H9 (cell line): ENCODE results near the gene CFAP45. TPM values are rescaled to one million over a fixed set of nuclear protein-coding genes. Genes with fewer than 3 reads are reported as not detected.

Experiments
- DNase-seq: peaks from one replicate; pipeline ENCODE4 v3.0.0-alpha.2; 2017
- H2AFZ ChIP-seq: one replicate; pipeline ENCODE4 v1.6.1; 2013; ENCODE audit warnings: mild to moderate bottlenecking, low read length, control low read depth, moderate library complexity
- H2AK5ac ChIP-seq: 2 replicates; pipeline ENCODE4 v1.6.1; 2013; ENCODE audit warnings: low read length, control low read depth, mixed read lengths; ENCODE audit not compliant: insufficient read length
- H2BK120ac ChIP-seq: one replicate; pipeline ENCODE4 v1.6.1; 2013; ENCODE audit warnings: low read depth, mild to moderate bottlenecking, low read length, control low read depth, inconsistent platforms; ENCODE audit not compliant: poor library complexity, severe bottlenecking
- H2BK12ac ChIP-seq: 2 replicates; pipeline ENCODE4 v1.6.1; 2013; ENCODE audit warnings: low read length, control low read depth, mixed read lengths, low read depth; ENCODE audit not compliant: insufficient read length
- H2BK15ac ChIP-seq: 2 replicates; pipeline ENCODE4 v1.6.1; 2013; ENCODE audit warnings: low read depth, low read length, control low read depth
- H2BK20ac ChIP-seq: one replicate; pipeline ENCODE4 v1.6.1; 2013; ENCODE audit warnings: low read depth, mild to moderate bottlenecking, low read length, control low read depth, inconsistent platforms; ENCODE audit not compliant: poor library complexity, severe bottlenecking
- H2BK5ac ChIP-seq: 2 replicates; pipeline ENCODE4 v1.6.1; 2013; ENCODE audit warnings: low read length, control low read depth, mixed read lengths; ENCODE audit not compliant: insufficient read length
- H3K14ac ChIP-seq: 2 replicates; pipeline ENCODE4 v1.6.1; 2013; ENCODE audit warnings: low read length, control low read depth; ENCODE audit not compliant: insufficient read depth
- H3K18ac ChIP-seq: 2 replicates; pipeline ENCODE4 v1.6.1; 2013; ENCODE audit warnings: low read depth, mild to moderate bottlenecking, mixed read lengths, low read length, control low read depth; ENCODE audit not compliant: insufficient read length
- H3K23ac ChIP-seq: 2 replicates; pipeline ENCODE4 v1.6.1; 2013; ENCODE audit warnings: low read length, control low read depth, mixed read lengths, low read depth; ENCODE audit not compliant: insufficient read length
- H3K23me2 ChIP-seq: 2 replicates; pipeline ENCODE4 v1.6.1; 2013; ENCODE audit warnings: low read depth, mild to moderate bottlenecking, mixed read lengths, low read length, control low read depth; ENCODE audit not compliant: insufficient read length, poor library complexity, severe bottlenecking
- H3K27ac ChIP-seq: 2 replicates; pipeline ENCODE4 v1.5.1; 2013; ENCODE audit warnings: low read length, control low read depth, mixed read lengths, low read depth; ENCODE audit not compliant: insufficient read length
- H3K27me3 ChIP-seq: 2 replicates; pipeline ENCODE4 v1.6.1; 2013; ENCODE audit warnings: low read length, control low read depth, inconsistent platforms; ENCODE audit not compliant: insufficient read depth
- H3K4ac ChIP-seq: 2 replicates; pipeline ENCODE4 v1.6.1; 2013; ENCODE audit warnings: low read depth, mild to moderate bottlenecking, control low read depth, inconsistent platforms, low read length, moderate library complexity
- H3K4me1 ChIP-seq: 2 replicates; pipeline ENCODE4 v1.6.1; 2013; ENCODE audit warnings: low read length, control low read depth, inconsistent platforms; ENCODE audit not compliant: insufficient read depth
- H3K4me2 ChIP-seq: 2 replicates; pipeline ENCODE4 v1.6.1; 2013; ENCODE audit warnings: low read length, control low read depth, mixed read lengths; ENCODE audit not compliant: insufficient read length, insufficient read depth
- H3K56ac ChIP-seq: 2 replicates; pipeline ENCODE4 v1.6.1; 2013; ENCODE audit warnings: low read depth, mild to moderate bottlenecking, mixed read lengths, low read length, control low read depth; ENCODE audit not compliant: insufficient read length
- H3K79me1 ChIP-seq: 2 replicates; pipeline ENCODE4 v1.6.1; 2013; ENCODE audit warnings: low read depth, mild to moderate bottlenecking, moderate library complexity, low read length, control low read depth, inconsistent platforms; ENCODE audit not compliant: insufficient read depth, poor library complexity, severe bottlenecking
- H3K79me2 ChIP-seq: 2 replicates; pipeline ENCODE4 v1.6.1; 2013; ENCODE audit warnings: low read length, control low read depth, inconsistent platforms; ENCODE audit not compliant: insufficient read depth
- H3K9ac ChIP-seq: 2 replicates; pipeline ENCODE4 v1.6.1; 2013; ENCODE audit warnings: low read length, control low read depth, mixed read lengths; ENCODE audit not compliant: insufficient read length; ENCODE audit errors: extremely low read depth
- H3K9me3 ChIP-seq: one replicate; pipeline ENCODE4 v1.6.1; 2013; ENCODE audit warnings: low read depth, low read length, inconsistent platforms; ENCODE audit not compliant: control insufficient read depth
- H3T11ph ChIP-seq: one replicate; pipeline ENCODE4 v1.6.1; 2013; ENCODE audit warnings: mild to moderate bottlenecking, low read length, control low read depth, inconsistent platforms
- H4K20me1 ChIP-seq: one replicate; pipeline ENCODE4 v1.6.1; 2013; ENCODE audit not compliant: control insufficient read depth, insufficient read length, insufficient read depth
- H4K5ac ChIP-seq: 2 replicates; pipeline ENCODE4 v1.6.1; 2013; ENCODE audit warnings: low read depth, mild to moderate bottlenecking, mixed read lengths, low read length, control low read depth; ENCODE audit not compliant: insufficient read length
- H4K8ac ChIP-seq: replicated peaks from 2 replicates; pipeline ENCODE4 v1.6.1; 2013; ENCODE audit warnings: low read length, control low read depth, mixed read lengths, low read depth; ENCODE audit not compliant: insufficient read length
- H4K91ac ChIP-seq: 2 replicates; pipeline ENCODE4 v1.6.1; 2013; ENCODE audit warnings: low read depth, mild to moderate bottlenecking, moderate library complexity, mixed read lengths, low read length, control low read depth; ENCODE audit not compliant: insufficient read length
- H3K27ac Mint-ChIP-seq, 3 experiments: 2 replicates in 2 of 3; 3 replicates in 1 of 3; pipeline ENCODE4 v1.8.0; 2020 to 2021; ENCODE audit warnings: mixed read lengths in 3 of 3, mild to moderate bottlenecking in 1 of 3, moderate library complexity in 1 of 3
- H3K27me3 Mint-ChIP-seq: 2 replicates; pipeline ENCODE4 v1.8.0; 2021; ENCODE audit warnings: low read depth, mild to moderate bottlenecking, moderate library complexity, mixed read lengths
- H3K36me3 Mint-ChIP-seq, 3 experiments: 2 replicates in 2 of 3; 3 replicates in 1 of 3; pipeline ENCODE4 v1.8.0; 2020 to 2021; ENCODE audit warnings: low read depth in 3 of 3, mixed read lengths in 3 of 3; ENCODE audit not compliant: insufficient read depth in 1 of 3
- H3K4me1 Mint-ChIP-seq, 2 experiments: 2 replicates each; pipeline ENCODE4 v1.8.0; 2020; ENCODE audit warnings: mixed read lengths in 2 of 2
- H3K4me3 Mint-ChIP-seq, 2 experiments: 2 replicates in 1 of 2; 3 replicates in 1 of 2; pipeline ENCODE4 v1.8.0; 2020 to 2021; ENCODE audit warnings: mild to moderate bottlenecking in 2 of 2, mixed read lengths in 2 of 2, moderate library complexity in 1 of 2
- H3K9me3 Mint-ChIP-seq, 2 experiments: 2 replicates in 1 of 2; 3 replicates in 1 of 2; pipeline ENCODE4 v1.8.0; 2020; ENCODE audit warnings: mild to moderate bottlenecking in 2 of 2, mixed read lengths in 2 of 2, moderate library complexity in 1 of 2
- WGBS: extraction: QIAGEN DNeasy Blood & Tissue Kit; methylation state at CpG from one replicate; pipeline ENCODE4 v1.1.7; 2013; ENCODE audit warnings: missing lambda C conversion rate, low lambda C conversion rate, mixed read lengths; ENCODE audit not compliant: insufficient read length; ENCODE audit errors: extremely low coverage; 5-methylcytosine and 5-hydroxymethylcytosine counted together
- total RNA-seq: library from RNA; stranded (reverse); gene quantifications from 2 replicates; pipeline ENCODE4 v1.2.1, GENCODE V29; 2021
- TF ChIP-seq, protein P1 (sequence below): fragments of 200-600 bp; sonication (generic); conservative IDR thresholded peaks from 3 replicates; pipeline ENCODE4 v1.8.0; 2021; ENCODE audit warnings: antibody characterized with exemption, mild to moderate bottlenecking

The CFAP45 gene
- total RNA-seq, 1 experiment from 2014 or later: 0.85 TPM

- no peak overlapping the region for H3K4me2 ChIP-seq
- no peaks in the 10 kb centered on the region for H3K4me1 ChIP-seq
- H3K56ac ChIP-seq: no peak overlapping the region
- no CpG with 5 or more reads among the region's 2 CpGs for WGBS
- no peaks in the 10 kb centered on the region for H3K79me2 ChIP-seq
- DNase-seq: no peak
- no peak overlapping the region for H3K23ac ChIP-seq
- no peak overlapping the region for H2BK20ac ChIP-seq
- Mint-ChIP-seq H3K27me3 (no peaks in the 10 kb centered on the region; the same call in none of the 2 replicates), H3K27ac (no peak overlapping the region), H3K4me3 (no peak overlapping the region), H3K4me1 (no peaks in the 10 kb centered on the region), H3K9me3 (no peaks in the 10 kb centered on the region), H3K36me3 (no peaks in the 10 kb centered on the region)
- no peak overlapping the region for H2BK15ac ChIP-seq
- H3K27me3 ChIP-seq: no peaks in the 10 kb centered on the region
- no peak overlapping the region for H2BK120ac ChIP-seq
- H4K20me1 ChIP-seq: no peaks in the 10 kb centered on the region
- H2AFZ ChIP-seq: no peak overlapping the region
- no peak overlapping the region for H3K14ac ChIP-seq
- TF ChIP-seq, protein P1, sequence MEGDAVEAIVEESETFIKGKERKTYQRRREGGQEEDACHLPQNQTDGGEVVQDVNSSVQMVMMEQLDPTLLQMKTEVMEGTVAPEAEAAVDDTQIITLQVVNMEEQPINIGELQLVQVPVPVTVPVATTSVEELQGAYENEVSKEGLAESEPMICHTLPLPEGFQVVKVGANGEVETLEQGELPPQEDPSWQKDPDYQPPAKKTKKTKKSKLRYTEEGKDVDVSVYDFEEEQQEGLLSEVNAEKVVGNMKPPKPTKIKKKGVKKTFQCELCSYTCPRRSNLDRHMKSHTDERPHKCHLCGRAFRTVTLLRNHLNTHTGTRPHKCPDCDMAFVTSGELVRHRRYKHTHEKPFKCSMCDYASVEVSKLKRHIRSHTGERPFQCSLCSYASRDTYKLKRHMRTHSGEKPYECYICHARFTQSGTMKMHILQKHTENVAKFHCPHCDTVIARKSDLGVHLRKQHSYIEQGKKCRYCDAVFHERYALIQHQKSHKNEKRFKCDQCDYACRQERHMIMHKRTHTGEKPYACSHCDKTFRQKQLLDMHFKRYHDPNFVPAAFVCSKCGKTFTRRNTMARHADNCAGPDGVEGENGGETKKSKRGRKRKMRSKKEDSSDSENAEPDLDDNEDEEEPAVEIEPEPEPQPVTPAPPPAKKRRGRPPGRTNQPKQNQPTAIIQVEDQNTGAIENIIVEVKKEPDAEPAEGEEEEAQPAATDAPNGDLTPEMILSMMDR: no peak
- no peak overlapping the region for H2BK5ac ChIP-seq
- no peak overlapping the region for H3T11ph ChIP-seq
- no peaks in the 10 kb centered on the region for H3K23me2 ChIP-seq
- H3K79me1 ChIP-seq: no peaks in the 10 kb centered on the region
- H3K4ac ChIP-seq: no peak overlapping the region
- no peak overlapping the region for H4K8ac ChIP-seq
- H2AK5ac ChIP-seq: no peak overlapping the region
- H3K9ac ChIP-seq: no peak overlapping the region
- no peak overlapping the region for H4K5ac ChIP-seq
- H4K91ac ChIP-seq: no peak overlapping the region
- H3K18ac ChIP-seq: no peak overlapping the region
- H3K27ac ChIP-seq: no peak overlapping the region
- no peak overlapping the region for H2BK12ac ChIP-seq
- H3K9me3 ChIP-seq: no peaks in the 10 kb centered on the region
These were observed 17.5 kb downstream of the CFAP45 start for GRCh38 chr1:159882527-159882862.
